HG03571 (cell line): ENCODE measurements around the gene CTNNBIP1.

Source experiments
- ATAC-seq: cut with Tn5 transposase; IDR thresholded peaks from one replicate; pipeline ENCODE4 v1.9.1; 2021; ENCODE audit not compliant: unreplicated experiment

CTNNBIP1 gene

DNA sequence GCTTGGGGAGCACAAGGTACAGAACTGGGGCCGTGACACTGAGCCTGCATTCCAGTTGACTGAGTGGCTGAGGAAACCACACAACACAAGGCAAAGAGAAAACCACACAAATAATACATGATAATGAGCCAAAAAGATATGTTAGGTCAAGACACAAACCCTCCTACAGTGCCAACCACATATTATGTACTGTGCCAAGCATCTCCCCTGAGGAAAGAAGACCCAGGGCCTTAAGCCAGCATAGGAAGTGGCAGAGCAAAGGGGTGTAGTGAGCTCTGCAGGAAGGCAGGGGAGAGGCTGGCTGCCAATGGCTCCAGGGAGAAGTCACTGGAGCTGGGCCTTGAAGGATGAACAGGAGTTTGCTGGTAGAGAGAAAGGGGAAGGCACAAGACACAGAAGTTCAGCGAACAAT is 28.2 kb downstream of the CTNNBIP1 start:
- no peak for ATAC-seq

DNA sequence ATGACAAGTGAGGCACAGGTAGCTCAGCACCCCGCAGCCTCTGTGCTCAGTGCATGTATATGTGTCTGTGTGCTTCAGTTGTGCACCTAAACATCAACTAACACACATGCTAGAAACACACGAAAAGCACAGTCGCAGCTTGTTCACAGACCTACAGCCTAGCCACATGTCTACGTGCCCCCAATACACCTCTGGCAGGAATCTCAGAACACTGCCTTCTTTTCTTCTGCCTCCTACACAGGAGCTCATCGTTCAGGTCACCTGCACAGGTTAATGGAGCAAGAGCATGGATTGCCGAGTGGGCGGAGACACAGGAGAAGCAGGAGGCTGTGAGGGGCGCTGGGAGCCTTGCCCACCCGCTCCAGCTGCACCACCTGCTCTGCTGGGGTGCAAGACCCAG is 31.7 kb downstream of the CTNNBIP1 start:
- no peak for ATAC-seq

DNA sequence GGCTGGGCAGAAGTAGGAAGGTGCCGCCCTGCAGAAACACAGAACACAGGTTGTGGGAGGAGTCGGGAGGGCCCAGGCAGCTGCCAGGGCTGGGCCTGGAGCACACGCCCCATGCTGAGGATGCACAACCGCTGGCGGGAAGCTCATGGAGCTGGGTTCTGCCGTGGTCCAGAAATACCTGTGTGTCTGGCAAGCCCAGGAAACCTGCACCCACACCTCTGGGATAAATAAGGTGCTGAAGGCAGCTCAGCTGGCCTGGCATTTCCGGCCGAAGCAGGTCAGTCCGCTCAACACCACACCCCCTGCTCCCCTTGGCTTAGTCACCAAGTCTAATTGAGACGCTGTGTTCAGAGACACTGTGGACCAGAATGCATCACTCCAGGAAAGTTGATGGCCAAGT is 32.1 kb downstream of the CTNNBIP1 start:
- no peak for ATAC-seq

DNA sequence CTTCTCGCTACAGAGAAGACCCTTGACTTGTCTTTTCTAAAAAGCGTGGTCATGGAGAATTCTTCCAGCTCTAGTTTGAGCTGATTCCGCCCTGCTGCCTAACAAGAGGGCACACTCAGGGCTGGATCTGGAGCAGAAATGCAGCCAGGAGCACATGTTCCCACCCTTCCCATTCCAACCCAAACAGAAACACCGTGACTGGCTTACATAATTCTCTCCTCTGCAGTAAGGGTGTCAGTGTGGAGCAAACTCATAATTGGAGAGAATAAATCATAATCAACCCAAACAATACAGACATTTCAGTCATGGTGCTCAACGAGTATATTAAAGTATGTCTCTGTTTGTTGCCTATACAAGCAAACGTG is 34.5 kb downstream of the CTNNBIP1 start:
- no peak for ATAC-seq

DNA sequence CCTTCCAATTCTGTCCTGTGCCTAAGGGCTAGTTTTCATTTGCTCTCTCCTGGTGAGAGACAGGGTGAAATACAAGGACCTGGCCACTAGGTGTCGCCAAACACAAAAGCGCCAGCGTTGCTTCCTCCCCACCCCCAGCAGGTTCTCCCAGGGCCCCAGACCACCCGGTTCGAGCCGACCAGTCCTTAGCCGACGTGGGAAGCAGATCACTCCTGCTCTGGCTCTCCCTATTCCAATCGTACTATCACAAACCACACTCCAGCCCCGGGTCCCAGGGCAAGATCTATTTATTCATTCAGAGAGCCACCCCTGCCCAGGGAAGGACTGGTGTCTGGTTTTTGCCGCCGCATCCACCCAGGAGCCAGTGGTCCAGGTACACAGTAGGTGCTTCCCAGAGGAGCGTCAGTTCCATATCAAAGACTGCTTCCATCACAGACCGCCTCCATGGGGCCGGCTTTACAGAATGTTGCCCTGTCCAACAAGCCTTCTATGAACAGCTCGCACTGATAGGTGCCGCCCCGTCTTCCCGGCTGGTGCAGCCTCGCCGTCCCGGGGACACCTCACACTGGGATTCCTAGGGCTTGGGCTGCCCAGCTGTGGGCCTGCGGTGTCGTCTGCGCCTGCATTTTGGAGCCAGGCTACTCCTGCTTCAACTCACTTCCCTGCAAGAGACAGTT is 35.0 kb downstream of the CTNNBIP1 start:
- no peak for ATAC-seq

DNA sequence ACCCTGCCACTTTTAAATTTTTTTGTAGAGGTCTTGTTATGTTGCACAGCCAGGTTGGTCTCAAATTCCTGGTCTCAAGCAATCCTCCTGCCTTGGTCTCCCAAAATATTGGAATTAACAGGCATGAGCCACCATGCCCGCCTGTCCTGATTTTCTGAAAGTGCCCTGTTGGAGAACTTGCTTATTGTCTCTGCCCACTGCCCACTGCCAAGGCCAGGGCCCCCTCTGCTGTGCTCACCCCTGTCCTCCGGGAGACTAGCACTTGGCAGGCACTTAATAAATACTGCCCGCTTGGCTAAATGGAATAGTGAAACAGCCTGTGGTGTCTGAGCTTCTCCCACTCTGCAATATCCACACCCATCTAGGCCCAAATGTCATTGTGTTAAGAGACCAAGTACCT is 35.7 kb downstream of the CTNNBIP1 start:
- ATAC-seq = no peak

DNA sequence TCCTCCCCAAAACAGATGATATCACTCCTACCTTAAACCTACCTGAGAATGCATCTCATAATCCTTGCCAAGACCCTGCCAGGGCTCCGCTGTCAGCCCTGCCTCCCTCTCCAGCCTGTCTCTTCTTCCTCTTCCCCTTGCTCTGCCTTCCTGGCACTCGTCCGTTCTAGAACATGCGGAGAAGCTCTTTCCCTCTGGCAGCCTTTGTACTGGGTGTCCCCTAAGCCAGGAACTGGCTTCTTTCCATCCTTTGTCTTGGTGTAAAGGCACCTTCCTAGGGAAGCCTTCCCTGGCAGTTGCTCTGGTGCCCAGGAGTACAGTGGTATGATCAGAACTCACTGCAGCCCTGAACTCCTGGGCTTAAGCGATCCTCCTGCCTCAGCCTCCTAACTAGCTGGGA is 36.1 kb downstream of the CTNNBIP1 start:
- ATAC-seq = no peak

DNA sequence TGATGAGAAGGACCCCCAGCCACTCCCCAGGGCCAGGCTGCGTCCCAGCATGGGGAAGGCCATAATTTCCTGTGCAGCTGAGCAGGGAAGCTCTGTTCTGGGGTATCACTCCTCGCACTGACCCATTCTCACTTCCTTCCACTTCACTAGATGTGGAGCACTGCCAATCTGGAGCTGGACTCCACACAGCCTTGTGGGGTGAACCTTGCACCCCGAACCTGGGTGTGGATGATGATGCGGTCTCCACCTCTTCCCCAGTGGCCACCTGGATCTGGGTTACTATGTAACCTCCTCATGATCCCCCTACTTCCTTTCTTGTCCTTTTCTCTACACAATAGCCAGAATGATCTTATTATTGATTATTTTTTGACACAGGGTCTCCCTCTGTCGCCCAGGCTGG is 36.7 kb downstream of the CTNNBIP1 start:
- ATAC-seq = no peak

DNA sequence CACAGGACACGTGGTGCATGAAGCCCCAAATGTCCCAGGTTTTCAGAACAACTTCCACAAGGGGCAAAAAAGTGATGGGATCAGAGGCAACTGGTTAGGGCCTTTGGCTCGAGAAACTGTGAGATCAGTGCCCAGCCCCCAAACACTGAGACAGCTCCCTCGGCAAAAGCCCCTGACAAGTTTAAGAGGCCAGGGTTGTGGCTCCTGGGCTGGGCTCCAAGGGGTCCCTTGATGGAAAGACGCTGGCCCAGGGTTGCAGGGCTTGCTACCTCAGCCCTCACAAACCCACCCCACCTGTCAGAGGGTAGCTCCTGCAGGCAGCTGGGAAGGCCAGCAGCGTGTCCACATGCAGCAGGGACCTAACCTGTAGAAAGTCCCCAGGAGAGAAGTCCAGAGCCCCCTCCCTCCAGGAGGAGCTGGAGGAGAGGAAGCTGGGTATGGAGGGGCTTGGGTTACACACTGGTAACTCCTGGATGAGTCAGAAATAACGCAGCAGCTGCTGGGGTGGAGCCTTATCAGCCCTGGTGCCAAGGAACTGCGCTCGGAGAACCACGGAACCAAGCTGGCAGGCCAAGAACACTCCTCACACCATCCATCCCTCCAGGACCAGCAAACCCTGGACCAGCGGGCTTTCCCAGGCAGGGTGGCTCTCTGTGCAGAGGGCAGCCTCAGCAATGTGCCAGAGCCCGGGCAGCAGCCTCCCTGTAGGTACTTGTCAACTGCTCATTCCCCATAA is 37.5 kb downstream of the CTNNBIP1 start:
- ATAC-seq = no peak

DNA sequence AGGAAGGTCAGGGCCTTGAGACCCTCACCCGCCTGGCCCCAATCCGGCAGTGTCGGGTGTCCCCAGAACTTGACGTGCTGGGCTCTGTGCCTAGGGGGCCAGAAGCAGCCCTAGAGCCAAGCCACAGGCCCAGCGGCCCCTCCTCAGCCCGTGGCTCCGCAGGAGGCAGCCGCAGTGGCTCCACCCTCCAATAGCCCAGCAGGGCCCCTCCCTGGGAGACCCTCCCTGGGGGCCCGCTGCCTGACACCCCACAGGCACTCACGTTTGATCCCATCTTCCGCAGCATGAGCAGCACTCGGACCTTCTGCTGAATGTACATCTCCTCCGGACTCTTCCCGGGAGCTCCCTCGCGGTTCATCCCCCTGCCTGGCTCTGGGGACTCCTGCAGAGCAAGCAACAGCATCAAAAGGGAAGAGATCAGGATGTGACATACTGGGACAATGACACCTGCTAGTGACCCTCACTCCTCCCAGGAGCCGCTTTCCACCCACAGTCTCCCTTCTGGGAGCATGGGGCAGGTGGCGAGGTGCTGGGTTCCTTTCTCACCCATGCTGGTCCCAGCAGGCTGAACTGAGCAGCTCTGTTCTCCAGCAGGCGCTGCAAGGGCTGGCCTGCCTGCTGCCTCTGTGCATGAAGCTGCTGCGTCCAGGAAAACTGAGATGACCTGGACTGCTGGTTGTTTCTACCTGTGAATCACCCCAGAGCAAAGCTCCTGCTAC is 38.2 kb downstream of the CTNNBIP1 start:
- no peak for ATAC-seq

DNA sequence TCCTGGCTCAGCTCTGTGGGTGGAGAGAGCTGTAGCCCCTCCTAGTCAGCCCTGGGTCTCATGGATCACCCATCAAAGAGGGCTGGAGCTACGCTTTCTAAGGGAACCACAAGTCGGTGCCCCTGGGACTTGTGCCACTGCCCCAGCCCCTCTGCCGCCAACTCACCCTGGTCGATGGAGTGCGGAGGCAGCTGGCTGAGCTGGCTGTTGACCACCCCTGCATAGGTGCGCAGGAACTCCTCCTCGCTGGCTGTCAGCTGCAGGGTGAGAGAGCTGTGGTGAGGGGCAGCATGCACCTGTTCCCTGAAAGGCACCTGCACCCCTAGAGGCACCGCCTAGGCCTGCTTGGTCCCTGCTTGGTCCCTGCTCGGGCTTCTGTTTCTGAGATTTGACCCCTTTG is 39.0 kb downstream of the CTNNBIP1 start:
- ATAC-seq = no peak

DNA sequence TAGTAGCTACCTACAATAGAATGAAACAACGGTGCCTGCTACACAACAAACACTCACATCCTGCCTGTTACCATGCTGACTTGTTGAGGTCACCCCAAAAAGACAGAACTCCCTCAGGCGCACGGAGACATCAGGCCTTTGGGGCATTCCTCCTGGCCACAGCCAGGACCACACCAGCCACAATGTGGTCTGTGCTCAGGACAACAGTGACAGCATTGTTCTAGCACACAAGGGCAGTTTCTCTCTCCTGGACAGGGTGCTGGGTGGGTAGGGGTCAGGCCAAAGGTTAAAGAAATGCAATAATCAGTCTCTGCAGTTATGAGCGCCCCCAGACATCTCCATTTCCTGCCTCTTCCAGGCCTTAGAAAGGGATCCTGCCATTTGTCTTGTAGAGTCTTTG is 39.5 kb downstream of the CTNNBIP1 start:
- ATAC-seq = no peak

DNA sequence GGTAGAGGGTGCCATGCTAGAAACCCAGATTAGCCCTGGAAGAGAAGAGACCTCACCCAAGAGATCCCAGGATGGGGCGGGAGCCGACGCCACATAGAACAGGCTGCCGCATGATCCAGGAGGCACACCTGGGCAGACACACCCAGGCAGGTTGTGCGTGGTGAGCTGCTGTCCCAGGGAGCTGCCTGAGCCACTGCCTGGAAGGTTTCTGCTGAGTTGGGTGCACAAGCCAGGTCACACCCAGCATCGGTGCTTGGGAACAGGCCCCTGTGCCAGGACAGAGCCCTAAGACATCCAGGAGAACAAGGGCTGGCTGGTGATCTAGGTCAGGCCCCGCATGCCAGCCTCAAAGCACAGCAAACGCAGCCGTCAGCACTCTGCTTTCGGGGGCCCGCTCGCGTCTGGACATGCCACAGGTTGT is 40.2 kb downstream of the CTNNBIP1 start:
- ATAC-seq = no peak

DNA sequence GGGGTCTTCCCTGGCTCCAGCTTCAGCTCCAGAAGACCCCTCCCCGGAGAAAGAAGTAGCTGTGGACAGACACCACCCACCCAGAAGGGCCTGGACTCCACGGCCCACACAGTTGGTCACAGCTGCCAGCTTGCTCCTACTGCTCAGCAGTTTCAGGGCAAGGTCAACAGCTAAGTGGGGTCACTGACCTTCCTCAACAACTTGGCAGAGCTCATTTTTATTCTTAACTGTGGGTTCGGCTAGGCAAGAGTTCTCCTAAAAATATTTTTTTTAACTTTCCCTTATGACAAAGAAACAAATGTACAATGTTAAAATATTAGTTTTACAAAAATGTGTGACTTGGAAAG is 41.9 kb downstream of the CTNNBIP1 start:
- no peak for ATAC-seq

DNA sequence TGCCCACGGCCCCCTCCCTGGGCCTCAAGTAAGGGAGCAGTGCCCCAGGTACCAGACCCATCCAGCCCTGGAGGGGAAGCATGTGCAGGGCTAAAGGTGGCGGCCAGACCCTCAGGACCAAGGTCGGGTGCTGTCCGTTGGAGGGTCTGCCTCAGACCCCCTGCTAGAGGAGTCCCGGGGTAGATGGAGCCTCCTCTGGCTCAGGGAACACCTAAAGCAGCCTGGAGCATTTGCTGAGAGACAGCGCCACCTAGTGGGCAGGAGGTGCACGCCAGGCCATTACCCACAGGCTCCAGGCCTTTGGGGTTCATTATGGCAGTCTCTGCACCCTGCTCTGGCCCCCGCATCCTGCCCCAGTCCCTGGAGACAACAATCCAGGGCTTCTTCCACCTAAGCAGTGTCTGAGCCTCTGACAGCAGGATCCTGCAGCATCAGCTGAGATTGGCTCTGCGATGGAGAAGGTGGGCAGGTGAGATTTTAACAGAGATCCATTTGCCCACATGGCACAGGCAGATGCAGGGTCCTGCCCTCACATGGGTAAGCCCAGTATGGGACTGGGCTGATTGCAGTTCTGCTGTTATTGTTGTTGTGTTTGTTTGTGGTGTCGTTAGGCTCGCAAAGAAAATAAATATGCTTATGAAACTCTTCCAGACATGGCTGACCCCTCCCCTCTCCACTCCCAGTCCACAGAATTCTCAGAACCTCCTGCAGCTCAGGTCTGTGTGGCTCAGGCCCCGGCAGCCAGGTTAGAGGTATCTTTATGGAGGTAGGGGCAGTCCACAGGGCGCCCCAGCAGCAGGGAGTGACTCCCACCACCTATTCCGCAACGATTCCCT is 42.4 kb downstream of the CTNNBIP1 start:
- ATAC-seq = no peak

DNA sequence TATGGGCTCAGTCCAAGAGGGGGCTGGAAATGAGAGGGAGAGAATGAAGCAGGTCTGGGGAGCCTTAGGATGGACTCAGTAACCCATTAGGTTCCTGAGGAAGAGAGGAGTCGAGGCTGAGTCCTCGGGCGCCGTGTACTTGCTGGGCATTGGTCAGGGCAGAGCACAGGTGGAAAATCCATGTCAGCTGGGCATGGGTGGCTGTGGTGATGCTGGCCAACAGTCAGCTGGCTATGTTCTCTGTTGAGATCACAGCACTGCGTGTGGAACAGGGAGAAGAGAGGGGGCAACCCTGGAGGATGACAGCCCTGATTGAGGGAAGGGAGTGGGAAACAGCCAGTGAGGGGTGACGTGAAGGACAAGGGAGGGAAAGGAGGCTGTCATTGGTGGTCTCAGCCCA is 43.2 kb downstream of the CTNNBIP1 start:
- no peak for ATAC-seq

DNA sequence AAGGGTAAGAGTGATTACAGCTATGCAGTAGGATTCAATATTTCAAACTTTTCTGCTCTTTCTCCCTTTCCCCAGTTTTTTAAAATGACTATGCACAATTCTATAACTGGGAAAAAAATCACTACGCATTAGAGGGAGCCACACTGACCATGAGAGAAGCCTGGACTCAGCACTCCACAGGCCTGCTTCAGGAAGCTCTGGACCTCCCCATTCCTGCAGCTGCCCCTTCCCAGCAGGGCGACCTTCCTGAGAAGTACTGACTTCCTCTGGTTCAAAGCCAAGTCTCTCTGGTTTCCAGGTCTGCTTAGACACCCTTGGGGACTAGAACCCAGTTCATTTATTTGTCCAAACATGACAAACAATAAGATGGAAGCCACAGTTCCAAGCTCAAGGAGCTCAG is 44.3 kb downstream of the CTNNBIP1 start:
- no peak for ATAC-seq

DNA sequence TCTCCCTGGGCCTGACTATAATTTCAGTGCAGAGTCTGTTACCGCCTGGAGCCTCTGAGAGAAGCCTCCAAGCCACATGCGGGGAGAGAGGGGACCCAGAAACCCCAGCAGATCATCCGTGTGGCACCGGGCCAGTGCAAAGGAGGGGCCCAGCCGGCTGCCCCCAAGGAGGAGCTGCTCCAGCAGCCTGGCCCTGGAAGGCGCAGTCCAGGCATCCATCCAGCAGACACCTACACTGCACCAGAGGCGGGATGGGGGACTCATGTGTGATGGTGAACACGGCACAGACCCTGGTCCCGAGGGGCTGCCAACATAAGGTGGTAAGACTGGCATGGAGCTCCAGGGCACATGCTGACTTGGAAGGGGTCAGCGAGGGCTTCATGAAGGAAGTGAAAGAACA is 46.7 kb downstream of the CTNNBIP1 start:
- ATAC-seq = no peak

DNA sequence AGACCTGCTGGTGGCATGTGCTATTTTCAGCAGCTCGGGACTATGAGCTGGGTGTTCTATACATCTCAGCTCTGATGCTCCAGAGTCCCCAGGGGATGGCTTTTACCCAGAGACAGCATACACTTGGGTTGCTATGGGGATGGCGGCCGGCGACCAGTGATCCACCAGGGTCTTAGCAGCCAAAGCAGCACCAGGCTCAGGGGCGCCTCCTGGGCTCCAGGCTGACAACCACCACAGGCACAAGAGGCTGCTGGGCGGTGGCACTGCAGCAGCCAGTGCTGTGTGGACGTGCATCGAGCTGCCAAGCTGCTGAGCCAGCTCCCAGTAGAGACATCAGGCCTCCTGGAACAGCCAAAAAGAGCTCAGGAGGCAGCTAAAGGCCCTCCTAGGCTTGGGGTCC is 48.7 kb downstream of the CTNNBIP1 start:
- ATAC-seq = no peak

DNA sequence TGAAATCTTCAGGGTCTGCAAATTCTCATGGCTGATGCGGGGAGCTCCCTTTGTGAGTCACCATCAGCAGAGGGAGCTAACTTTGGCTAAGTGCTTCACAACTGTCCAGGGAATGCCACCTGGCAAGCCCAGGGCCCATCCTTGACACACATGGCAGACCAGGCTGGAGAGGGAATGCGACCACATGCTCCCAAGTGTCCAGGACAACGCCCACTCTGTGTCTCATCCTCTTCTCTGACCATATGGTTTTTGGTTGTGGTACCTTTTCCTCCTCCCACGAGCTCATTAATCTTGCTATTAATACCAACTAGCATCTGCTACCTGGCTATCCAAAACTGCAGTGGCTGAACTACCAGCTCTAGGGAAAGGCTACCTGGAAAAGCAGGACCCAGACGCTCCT is 49.2 kb downstream of the CTNNBIP1 start:
- no peak for ATAC-seq

DNA sequence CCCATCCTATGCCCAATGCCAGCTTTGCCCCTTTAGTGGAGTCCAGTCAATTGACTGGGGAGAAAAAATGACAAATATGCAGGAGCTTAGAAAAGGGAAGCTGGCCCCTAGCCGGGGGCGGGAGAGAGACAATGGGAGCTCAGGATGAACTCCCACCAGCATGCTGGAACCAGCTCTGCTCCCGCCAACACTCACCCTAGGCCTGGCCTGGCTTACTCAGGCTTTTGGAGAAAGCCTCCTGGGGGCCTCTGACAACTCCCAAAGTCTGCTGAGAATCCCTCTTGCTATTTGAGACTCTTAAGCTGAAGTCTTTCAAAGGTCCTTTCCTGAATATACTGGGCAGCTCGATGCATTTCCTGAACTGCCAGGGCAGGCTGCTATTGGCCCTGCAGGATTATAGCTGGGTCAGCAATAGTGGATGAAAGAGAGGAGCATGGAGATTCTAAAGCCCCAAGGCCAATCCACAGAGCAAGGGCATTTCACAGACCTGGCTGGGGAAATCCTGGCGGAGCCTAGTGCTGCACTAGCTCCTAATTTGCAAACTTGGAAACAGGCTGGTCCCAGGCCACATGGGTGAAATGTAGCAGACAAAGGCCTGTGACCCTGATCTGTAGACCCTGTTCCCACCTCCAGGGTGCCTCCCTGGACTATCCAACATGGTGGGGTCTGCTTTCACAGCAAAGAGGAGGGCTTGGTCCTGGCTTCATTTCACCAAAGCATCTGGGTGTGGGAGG is 50.6 kb downstream of the CTNNBIP1 start:
- no peak for ATAC-seq
